K562 (cell line): ENCODE results near the gene MTTP. TPM values are rescaled to one million over a fixed set of nuclear protein-coding genes. Genes with fewer than 3 reads are reported as not detected.
A peak's percentile ranks its signal among the peaks of the same experiment; 100 is the strongest.

Experiments used
- AFF4 ChIP-seq: sonication (generic); formaldehyde crosslinking; IDR thresholded peaks from 2 replicates; pipeline ENCODE4 v1.8.0; 2023; ENCODE audit warnings: mild to moderate bottlenecking, missing genetic modification reagents
- ASH1L ChIP-seq: fragments of 450-650 bp; IDR thresholded peaks from 2 replicates; pipeline ENCODE4 v1.6.1; 2018; ENCODE audit warnings: borderline replicate concordance, mild to moderate bottlenecking, low read depth; ENCODE audit not compliant: partially characterized antibody
- CBFA2T2 ChIP-seq: fragments of 450-650 bp; conservative IDR thresholded peaks from 2 replicates; pipeline ENCODE4 v1.6.1; 2017; ENCODE audit warnings: mild to moderate bottlenecking
- DPF2 ChIP-seq: fragments of 450-650 bp; IDR thresholded peaks from 2 replicates; pipeline ENCODE4 v1.6.1; 2016
- E2F8 ChIP-seq: fragments of 450-650 bp; IDR thresholded peaks from 2 replicates; pipeline ENCODE4 v1.7.1; 2018; ENCODE audit warnings: mild to moderate bottlenecking, low read depth; ENCODE audit not compliant: partially characterized antibody
- EWSR1 ChIP-seq: fragments of 450-650 bp; IDR thresholded peaks from 2 replicates; pipeline ENCODE4 v1.6.1; 2018; ENCODE audit warnings: borderline replicate concordance, mild to moderate bottlenecking, low read depth, moderate library complexity; ENCODE audit not compliant: partially characterized antibody
- HMG20A ChIP-seq: fragments of 450-650 bp; formaldehyde crosslinking; conservative IDR thresholded peaks from 2 replicates; pipeline ENCODE4 v1.4.0; 2020; ENCODE audit warnings: mild to moderate bottlenecking, mixed read lengths
- IRF9 ChIP-seq: fragments of 450-650 bp; IDR thresholded peaks from 2 replicates; pipeline ENCODE4 v1.6.1; 2016; ENCODE audit warnings: missing biosample characterization, missing genetic modification characterization
- KLF6 ChIP-seq: fragments of 250-450 bp; sonication (Bioruptor Pico); IDR thresholded peaks from 2 replicates; pipeline ENCODE4 v1.4.0; 2020; ENCODE audit warnings: mild to moderate bottlenecking, moderate library complexity, borderline replicate concordance
- LCOR ChIP-seq: sonication (generic); formaldehyde crosslinking; IDR thresholded peaks from 2 replicates; pipeline ENCODE4 v1.8.0; 2022; ENCODE audit warnings: mild to moderate bottlenecking, missing genetic modification reagents
- NELFE ChIP-seq: IDR thresholded peaks from 2 replicates; pipeline ENCODE4 v1.6.1; 2011; ENCODE audit warnings: mild to moderate bottlenecking; ENCODE audit not compliant: insufficient read depth, insufficient read length
- NFE2 ChIP-seq: IDR thresholded peaks from 2 replicates; pipeline ENCODE4 v1.6.1; 2014; ENCODE audit warnings: antibody characterized with exemption, low read depth
- PHB ChIP-seq: fragments of 250-450 bp; sonication (Bioruptor Pico); IDR thresholded peaks from 2 replicates; pipeline ENCODE4 v1.5.0; 2021
- RUNX1 ChIP-seq: sonication (generic); IDR thresholded peaks from 2 replicates; pipeline ENCODE4 v1.6.1; 2016; ENCODE audit warnings: antibody characterized with exemption, low read depth
- SRSF1 ChIP-seq: fragments of 200-400 bp; formaldehyde crosslinking; IDR thresholded peaks from 2 replicates; pipeline ENCODE4 v1.6.1; 2017; ENCODE audit warnings: mild to moderate bottlenecking, low read depth, low read length, moderate library complexity
- TAL1 ChIP-seq: fragments of 450-650 bp; IDR thresholded peaks from 2 replicates; pipeline ENCODE4 v1.6.1; 2016; ENCODE audit warnings: mild to moderate bottlenecking
- TGIF2 ChIP-seq: sonication (generic); formaldehyde crosslinking; IDR thresholded peaks from 2 replicates; pipeline ENCODE4 v1.8.1; 2022; ENCODE audit warnings: mild to moderate bottlenecking, missing genetic modification reagents, moderate library complexity
- ZFX ChIP-seq: sonication (generic); formaldehyde crosslinking; IDR thresholded peaks from 2 replicates; pipeline ENCODE4 v1.8.0; 2022; ENCODE audit warnings: mild to moderate bottlenecking, missing genetic modification reagents, moderate library complexity
- ZNF133 ChIP-seq: fragments of 250-450 bp; sonication (Bioruptor Pico); IDR thresholded peaks from 2 replicates; pipeline ENCODE4 v1.4.0; 2020; ENCODE audit warnings: mild to moderate bottlenecking
- ZNF347 ChIP-seq: fragments of 450-650 bp; formaldehyde crosslinking; IDR thresholded peaks from 2 replicates; pipeline ENCODE4 v1.4.0; 2020; ENCODE audit warnings: low read depth, mild to moderate bottlenecking, moderate library complexity
- ZNF445 ChIP-seq: fragments of 250-450 bp; sonication (Bioruptor Pico); IDR thresholded peaks from 2 replicates; pipeline ENCODE4 v1.4.0; 2020; ENCODE audit warnings: low read depth, mild to moderate bottlenecking, moderate library complexity
- ZNF699 ChIP-seq: fragments of 250-450 bp; sonication (Bioruptor Pico); IDR thresholded peaks from 2 replicates; pipeline ENCODE4 v1.8.0; 2021; ENCODE audit warnings: mild to moderate bottlenecking, moderate library complexity; ENCODE audit not compliant: insufficient replicate concordance
- polyA plus RNA-seq, 8 experiments: library from polyadenylated mRNA; depleted of rRNA in 4 of 8; stranded (reverse) in 5 of 8; unstranded in 3 of 8; fragments of >200 nt; fragmentation: Nextera tagmentation in 2 of 8; fragmentation: Illumina TruSeq in 1 of 8; extraction: Ambion mirVana in 2 of 8; extraction: Trizol in 1 of 8; gene quantifications; 2 replicates each; pipeline versions ENCODE4 v1.2.1 to v1.2.3, GENCODE V29; 2011 to 2014; ENCODE audit warnings: inconsistent platforms in 1 of 8, missing spikeins in 1 of 8
- total RNA-seq, 7 experiments: library from RNA; depleted of rRNA in 6 of 7; stranded (reverse); fragments of >200 nt in 6 of 7; fragmentation: Illumina TruSeq in 2 of 7; extraction: Trizol in 2 of 7; gene quantifications; 2 replicates each; pipeline versions ENCODE4 v1.2.1 to v1.2.3, GENCODE V29; 2011 to 2021; ENCODE audit warnings: low replicate concordance in 1 of 7

MTTP gene
- total and polyA plus RNA-seq, 9 of the 15 experiments (the other 6 are each of a cell fraction or from before 2014, with no cell fraction given), result 0.01 to 0.29 (median 0.04) TPM; not detected in 2

GRCh38 chr4:99563310-99564186 lies 11.1 kb upstream of the MTTP start, which contains the start of gene TRMT10A (continued):
- TF ChIP-seq ZNF445 (CRISPR knock-in tag) (no peak), AFF4 (CRISPR knock-in tag) (no peak), DPF2 (0 out of 2 replicates have a peak, but pooled peaks have one; percentile 26), KLF6 (CRISPR knock-in tag) (no peak), TGIF2 (CRISPR knock-in tag) (no peak), ZFX (CRISPR knock-in tag) (peak; percentile 96), NELFE (no peak), CBFA2T2 (no peak), IRF9 (tag) (no peak), ZNF347 (CRISPR knock-in tag) (no peak), ASH1L (peak; percentile 54), PHB (no peak), LCOR (no peak; the same call in 1 of the 2 replicates), EWSR1 (no peak), HMG20A (CRISPR knock-in tag) (no peak), RUNX1 (no peak), SRSF1 (no peak), E2F8 (peak; percentile 83), ZNF133 (CRISPR knock-in tag) (no peak), NFE2 (no peak), TAL1 (no peak), ZNF699 (CRISPR knock-in tag) (no peak)
